Raji (cell line): ENCODE results near the gene ZNF318.

Source experiments
- POLR2A ChIP-seq: IDR thresholded peaks from 2 replicates; pipeline ENCODE4 v1.6.1; 2011; ENCODE audit warnings: low read depth, low read length, control low read depth; ENCODE audit not compliant: insufficient read depth

Gene ZNF318

GRCh38 chr6:43389730-43390295, 20.4 kb upstream of the ZNF318 start:
- no peak for TF ChIP-seq POLR2A

GRCh38 chr6:43386492-43386891, 17.0 kb upstream of the ZNF318 start:
- TF ChIP-seq POLR2A, result no peak

GRCh38 chr6:43383021-43383667, 13.7 kb upstream of the ZNF318 start:
- peak; percentile 9; the same call in 1 of the 2 replicates for TF ChIP-seq POLR2A

GRCh38 chr6:43378631-43379030, 9.2 kb upstream of the ZNF318 start:
- TF ChIP-seq POLR2A, result no peak

GRCh38 chr6:43377710-43378229, 8.3 kb upstream of the ZNF318 start:
- no peak for TF ChIP-seq POLR2A

GRCh38 chr6:43376551-43376981, 7.1 kb upstream of the ZNF318 start:
- no peak for TF ChIP-seq POLR2A

GRCh38 chr6:43375693-43376092, 6.2 kb upstream of the ZNF318 start:
- TF ChIP-seq POLR2A, result no peak

GRCh38 chr6:43373252-43373875, 3.9 kb upstream of the ZNF318 start:
- no peak for TF ChIP-seq POLR2A

- 0 out of 2 replicates have a peak, but pooled peaks have one; percentile 21 for TF ChIP-seq POLR2A
Measured at GRCh38 chr6:43368259-43369160, 937 bp downstream of the ZNF318 start.

- TF ChIP-seq POLR2A, result no peak
Measured at GRCh38 chr6:43367245-43367984, 2.0 kb downstream of the ZNF318 start.

GRCh38 chr6:43361269-43361668, 8.2 kb downstream of the ZNF318 start:
- TF ChIP-seq POLR2A, result no peak

GRCh38 chr6:43359831-43360230, 9.6 kb downstream of the ZNF318 start:
- TF ChIP-seq POLR2A, result no peak

GRCh38 chr6:43359381-43359780, 10.1 kb downstream of the ZNF318 start:
- no peak for TF ChIP-seq POLR2A

- no peak for TF ChIP-seq POLR2A
Measured at GRCh38 chr6:43355862-43356590, 13.4 kb downstream of the ZNF318 start.
